Fibroblast of lung (primary cell): ENCODE results near the gene TSPAN9. TPM values are rescaled to one million over a fixed set of nuclear protein-coding genes. Genes with fewer than 3 reads are reported as not detected.

Experiments used
- DNase-seq, 2 donors: peaks; one replicate each; pipeline versions ENCODE4 v3.0.0 to v3.0.0-alpha.2; 2010; ENCODE audit warnings: low read depth in 2 of 2
- H2AFZ ChIP-seq: 2 replicates; pipeline ENCODE4 v1.5.1; 2012; ENCODE audit warnings: low read length, control low read depth, inconsistent platforms
- H3K27ac ChIP-seq: 2 replicates; pipeline ENCODE4 v1.5.1; 2011; ENCODE audit warnings: low read length, control low read depth; ENCODE audit not compliant: insufficient read depth
- H3K27me3 ChIP-seq: 2 replicates; pipeline ENCODE4 v1.5.1; 2011; ENCODE audit warnings: mild to moderate bottlenecking, low read length; ENCODE audit not compliant: control insufficient read depth, insufficient read depth
- H3K36me3 ChIP-seq: 2 replicates; pipeline ENCODE4 v1.5.1; 2011; ENCODE audit warnings: low read length; ENCODE audit not compliant: control insufficient read depth, insufficient read depth
- H3K4me1 ChIP-seq: 2 replicates; pipeline ENCODE4 v1.5.1; 2011; ENCODE audit warnings: low read length; ENCODE audit not compliant: control insufficient read depth, insufficient read depth; ENCODE audit errors: extremely low read depth
- H3K4me2 ChIP-seq: 2 replicates; pipeline ENCODE4 v1.5.1; 2011; ENCODE audit warnings: low read length, control low read depth; ENCODE audit not compliant: insufficient read depth; ENCODE audit errors: extremely low read depth
- H3K4me3 ChIP-seq, 4 experiments: fragments of 200-600 bp in 1 of 4; sonication (generic) in 1 of 4; replicated peaks in 1 of 4; 2 replicates each; pipeline ENCODE4 v1.5.1; 2011 to 2016; ENCODE audit warnings: low read length in 4 of 4, low read depth in 3 of 4, mild to moderate bottlenecking in 3 of 4, control low read depth in 2 of 4, inconsistent platforms in 1 of 4, mixed read lengths in 1 of 4; ENCODE audit not compliant: insufficient read depth in 1 of 4; ENCODE audit errors: control extremely low read depth in 1 of 4
- H3K79me2 ChIP-seq: 2 replicates; pipeline ENCODE4 v1.5.1; 2012; ENCODE audit warnings: mild to moderate bottlenecking, low read length, inconsistent platforms; ENCODE audit not compliant: control insufficient read depth, insufficient read depth
- H3K9ac ChIP-seq: 2 replicates; pipeline ENCODE4 v1.5.1; 2011; ENCODE audit warnings: mild to moderate bottlenecking, low read length, control low read depth; ENCODE audit not compliant: insufficient read depth
- H3K9me3 ChIP-seq: 2 replicates; pipeline ENCODE4 v1.5.1; 2012; ENCODE audit warnings: low read depth, low read length; ENCODE audit not compliant: control insufficient read depth, insufficient read depth
- H4K20me1 ChIP-seq: 2 replicates; pipeline ENCODE4 v1.5.1; 2011; ENCODE audit warnings: low read length; ENCODE audit not compliant: control insufficient read depth, insufficient read depth; ENCODE audit errors: extremely low read depth
- CTCF ChIP-seq, 2 donors: IDR thresholded peaks in 1 of 2; conservative IDR thresholded peaks in 1 of 2; 1 replicate in 1 of 2; 2 replicates in 1 of 2; pipeline ENCODE4 v1.5.1; 2011 to 2012; ENCODE audit warnings: low read length in 2 of 2, control low read depth in 1 of 2, inconsistent platforms in 1 of 2, low read depth in 1 of 2, mild to moderate bottlenecking in 1 of 2
- EZH2 ChIP-seq: IDR thresholded peaks from 2 replicates; pipeline ENCODE4 v1.5.1; 2012; ENCODE audit warnings: low read length, control low read depth, mild to moderate bottlenecking; ENCODE audit errors: missing control alignments
- polyA plus RNA-seq, 2 donors: library from polyadenylated mRNA; depleted of rRNA in 1 of 2; stranded (reverse) in 1 of 2; unstranded in 1 of 2; fragments of >200 nt; gene quantifications; 2 replicates each; pipeline ENCODE4 v1.2.1, GENCODE V29; 2011 to 2012; ENCODE audit warnings: missing spikeins in 1 of 2
- total RNA-seq: library from RNA; depleted of rRNA; stranded (reverse); fragments of >200 nt; gene quantifications from 2 replicates; pipeline ENCODE4 v1.2.1, GENCODE V29; 2014

Gene TSPAN9
- total and polyA plus RNA-seq, 2 donors (not counting 1 experiment from before 2014, with no cell fraction given) = 31.1 to 35.2 TPM

- TF ChIP-seq EZH2 = no peak
- TF ChIP-seq CTCF (conservative IDR thresholded peaks at IDR 0.05 in 1 of 2, IDR thresholded peaks at IDR 0.05 in 1 of 2; ENCODE audit: low read depth in 1 of 2, low read length in 2 of 2) = no peak
- Histone ChIP-seq H2AFZ (no peak overlapping the region), H3K4me2 (no peak overlapping the region), H3K9me3 (no peaks in the 10 kb centered on the region), H3K4me3 (no peak overlapping the region), H3K79me2 (no peaks in the 10 kb centered on the region), H3K27me3 (peaks cover 3% of the 10 kb centered on the region), H4K20me1 (no peaks in the 10 kb centered on the region), H3K4me1 (no peaks in the 10 kb centered on the region), H3K27ac (no peak overlapping the region), H3K9ac (no peak overlapping the region), H3K36me3 (no peaks in the 10 kb centered on the region)
- DNase-seq = no peak
These were observed 112.9 kb downstream of the TSPAN9 start for GRCh38 chr12:3190101-3190500.

- TF ChIP-seq EZH2 = no peak
- no peak for TF ChIP-seq CTCF (conservative IDR thresholded peaks at IDR 0.05 in 1 of 2, IDR thresholded peaks at IDR 0.05 in 1 of 2; ENCODE audit: low read depth in 1 of 2, low read length in 2 of 2)
- DNase-seq = no peak
- Histone ChIP-seq H3K4me3 (no peak overlapping the region), H3K9me3 (no peaks in the 10 kb centered on the region), H3K9ac (no peak overlapping the region), H3K4me2 (no peak overlapping the region), H2AFZ (no peak overlapping the region), H3K27ac (no peak overlapping the region), H3K36me3 (no peaks in the 10 kb centered on the region), H4K20me1 (no peaks in the 10 kb centered on the region), H3K27me3 (peaks cover 6% of the 10 kb centered on the region), H3K4me1 (no peaks in the 10 kb centered on the region), H3K79me2 (no peaks in the 10 kb centered on the region)
These were observed 114.3 kb downstream of the TSPAN9 start for GRCh38 chr12:3191450-3191849.

GRCh38 chr12:3192221-3192620 lies 115.0 kb downstream of the TSPAN9 start:
- Histone ChIP-seq H3K36me3 (no peaks in the 10 kb centered on the region), H3K27me3 (peaks cover 6% of the 10 kb centered on the region), H2AFZ (no peak overlapping the region), H3K4me2 (no peak overlapping the region), H3K4me1 (no peaks in the 10 kb centered on the region), H3K9ac (no peak overlapping the region), H3K79me2 (no peaks in the 10 kb centered on the region), H3K4me3 (no peak overlapping the region), H3K27ac (no peak overlapping the region), H4K20me1 (no peaks in the 10 kb centered on the region), H3K9me3 (no peaks in the 10 kb centered on the region)
- no peak for DNase-seq
- TF ChIP-seq CTCF (conservative IDR thresholded peaks at IDR 0.05 in 1 of 2, IDR thresholded peaks at IDR 0.05 in 1 of 2; ENCODE audit: low read depth in 1 of 2, low read length in 2 of 2) (no peak), EZH2 (no peak)
